Measurements from ENCODE around the gene TBC1D22A. TPM values are rescaled to one million over a fixed set of nuclear protein-coding genes. Genes with fewer than 3 reads are reported as not detected.
A peak's percentile ranks its signal among the peaks of the same experiment; 100 is the strongest.

Gene TBC1D22A
- total RNA-seq, 4 donors from 2014 or later = 16.2 to 22.2 (median 17.8) TPM

GRCh38 chr22:46972901-46973831 lies 210.7 kb downstream of the TBC1D22A start:
- 92 to 93% methylated on average over 14 to 18 of the region's 32 CpGs for WGBS, 2 donors (ENCODE audit: low coverage in 1 of 2)
- ATAC-seq = no peak
- TF ChIP-seq POLR2A (IDR thresholded peaks at IDR 0.05) (peak in 1 of 2 donors; percentile 12), CTCF (IDR thresholded peaks at IDR 0.05) (no peak), EP300 (IDR thresholded peaks at IDR 0.05) (no peak), POLR2AphosphoS5 (IDR thresholded peaks at IDR 0.05) (no peak)

GRCh38 chr22:46974077-46974476 lies 211.6 kb downstream of the TBC1D22A start:
- peaks cover 0 to 18% (median 2%) of the 10 kb centered on the region in 3 donors for H3K4me1 ChIP-seq
- TF ChIP-seq CTCF (IDR thresholded peaks at IDR 0.05) (no peak), POLR2A (IDR thresholded peaks at IDR 0.05) (no peak), EP300 (IDR thresholded peaks at IDR 0.05) (no peak), POLR2AphosphoS5 (IDR thresholded peaks at IDR 0.05) (no peak)
- H3K27me3 ChIP-seq = no peaks in the 10 kb centered on the region
- ATAC-seq = no peak
- peaks cover 0 to 38% of the 10 kb centered on the region in 2 donors for H3K36me3 ChIP-seq
- H3K4me3 ChIP-seq = no peak overlapping the region
- no peak overlapping the region for H3K27ac ChIP-seq
- no peaks in the 10 kb centered on the region for H3K9me3 ChIP-seq
- WGBS, 2 donors (ENCODE audit: low coverage in 1 of 2) = 90 to 91% methylated on average over 2 to 4 of the region's 20 CpGs

More at GRCh38 chr22:46972901-46973831, 210.7 kb downstream of the TBC1D22A start:
- no peak overlapping the region for H3K4me3 ChIP-seq
- H3K9me3 ChIP-seq = no peaks in the 10 kb centered on the region
- H3K36me3 ChIP-seq = peaks cover 0 to 38% of the 10 kb centered on the region in 2 donors
- H3K4me1 ChIP-seq = peaks cover 0 to 18% (median 2%) of the 10 kb centered on the region in 3 donors
- no peaks in the 10 kb centered on the region for H3K27me3 ChIP-seq
- H3K27ac ChIP-seq = no peak overlapping the region

GRCh38 chr22:46974631-46975585 lies 212.5 kb downstream of the TBC1D22A start:
- H3K4me1 ChIP-seq = peaks cover 0 to 18% (median 2%) of the 10 kb centered on the region in 3 donors
- peaks cover 0 to 47% of the 10 kb centered on the region in 2 donors for H3K36me3 ChIP-seq
- H3K27me3 ChIP-seq = no peaks in the 10 kb centered on the region
- no peaks in the 10 kb centered on the region for H3K9me3 ChIP-seq
- H3K27ac ChIP-seq = no peak overlapping the region
- TF ChIP-seq CTCF (IDR thresholded peaks at IDR 0.05) (no peak), POLR2A (IDR thresholded peaks at IDR 0.05) (no peak), EP300 (IDR thresholded peaks at IDR 0.05) (no peak), POLR2AphosphoS5 (IDR thresholded peaks at IDR 0.05) (no peak)
- no peak for ATAC-seq
- 91 to 93% methylated on average over 3 to 6 of the region's 24 CpGs for WGBS, 2 donors (ENCODE audit: low coverage in 1 of 2)
- no peak overlapping the region for H3K4me3 ChIP-seq

- Histone ChIP-seq H3K27me3 (no peaks in the 10 kb centered on the region), H3K4me3 (no peak overlapping the region), H3K36me3 (peaks cover 0 to 50% of the 10 kb centered on the region in 2 donors), H3K27ac (no peak overlapping the region), H3K9me3 (no peaks in the 10 kb centered on the region), H3K4me1 (peaks cover 0 to 11% (median 0%) of the 10 kb centered on the region in 3 donors)
- 88 to 91% methylated on average over 6 to 9 of the region's 13 CpGs for WGBS, 2 donors (ENCODE audit: low coverage in 1 of 2)
- ATAC-seq = no peak
- no peak for TF ChIP-seq EP300 (IDR thresholded peaks at IDR 0.05)
- TF ChIP-seq POLR2A (IDR thresholded peaks at IDR 0.05) = no peak
- TF ChIP-seq POLR2AphosphoS5 (IDR thresholded peaks at IDR 0.05) = no peak
- TF ChIP-seq CTCF (IDR thresholded peaks at IDR 0.05) = no peak
Measured at GRCh38 chr22:46976143-46976542, 213.7 kb downstream of the TBC1D22A start.

Measured in gastroesophageal sphincter (tissue), 4 donors.